Osteoblast (primary cell): ENCODE results near the gene MCC. TPM values are rescaled to one million over a fixed set of nuclear protein-coding genes. Genes with fewer than 3 reads are reported as not detected.
A peak's percentile ranks its signal among the peaks of the same experiment; 100 is the strongest.

Source experiments
- DNase-seq: peaks from one replicate; pipeline ENCODE4 v3.0.0; 2011; ENCODE audit warnings: low spot score, mixed read lengths; ENCODE audit not compliant: insufficient read length; ENCODE audit errors: missing footprints
- H2AFZ ChIP-seq: 2 replicates; pipeline ENCODE4 v1.6.0; 2011; ENCODE audit warnings: mild to moderate bottlenecking, low read length
- H3K27ac ChIP-seq: 2 replicates; pipeline ENCODE4 v1.5.1; 2011; ENCODE audit warnings: mild to moderate bottlenecking, low read depth, low read length, moderate library complexity
- H3K27me3 ChIP-seq: 2 replicates; pipeline ENCODE4 v1.6.0; 2012; ENCODE audit warnings: mild to moderate bottlenecking, control low read depth, inconsistent platforms, low read length, moderate library complexity; ENCODE audit not compliant: insufficient read depth
- H3K36me3 ChIP-seq: 2 replicates; pipeline ENCODE4 v1.5.1; 2011; ENCODE audit warnings: mild to moderate bottlenecking, low read length, control low read depth, moderate library complexity; ENCODE audit not compliant: insufficient read depth
- H3K4me1 ChIP-seq: 2 replicates; pipeline ENCODE4 v1.5.1; 2011; ENCODE audit warnings: mild to moderate bottlenecking, low read length, control low read depth, moderate library complexity; ENCODE audit not compliant: insufficient read depth
- H3K4me2 ChIP-seq: 2 replicates; pipeline ENCODE4 v1.6.0; 2011; ENCODE audit warnings: mild to moderate bottlenecking, low read length; ENCODE audit not compliant: insufficient read depth
- H3K4me3 ChIP-seq: fragments of 200-600 bp; sonication (generic); 3 replicates; pipeline ENCODE4 v1.5.1; 2012; ENCODE audit warnings: mild to moderate bottlenecking, low read length, inconsistent platforms; ENCODE audit not compliant: insufficient read depth
- H3K79me2 ChIP-seq: 2 replicates; pipeline ENCODE4 v1.6.0; 2012; ENCODE audit warnings: mild to moderate bottlenecking, low read length, control low read depth, inconsistent platforms; ENCODE audit not compliant: insufficient read depth
- H3K9me3 ChIP-seq: 2 replicates; pipeline ENCODE4 v1.5.1; 2011; ENCODE audit warnings: low read depth, low read length, control low read depth
- H4K20me1 ChIP-seq: 2 replicates; pipeline ENCODE4 v1.6.0; 2012; ENCODE audit warnings: mild to moderate bottlenecking, low read length, control low read depth; ENCODE audit not compliant: insufficient read depth
- CTCF ChIP-seq: IDR thresholded peaks from 2 replicates; pipeline ENCODE4 v1.5.1; 2011; ENCODE audit warnings: mild to moderate bottlenecking, low read depth, low read length, moderate library complexity; ENCODE audit errors: extremely low read depth
- total RNA-seq: library from RNA; depleted of rRNA; stranded (reverse); fragments of >200 nt; gene quantifications from 2 replicates; pipeline ENCODE4 v1.2.3, GENCODE V29; 2012

MCC gene
- total RNA-seq, 1 donor = 45.6 TPM

- no peaks in the 10 kb centered on the region for H3K36me3 ChIP-seq
- no peak overlapping the region for H3K27ac ChIP-seq
- no peak for TF ChIP-seq CTCF
- H3K79me2 ChIP-seq = no peaks in the 10 kb centered on the region
- DNase-seq = peak; percentile 43
- H4K20me1 ChIP-seq = no peaks in the 10 kb centered on the region
- peaks cover 14% of the 10 kb centered on the region for H3K4me1 ChIP-seq
- no peaks in the 10 kb centered on the region for H3K27me3 ChIP-seq
- H3K9me3 ChIP-seq = no peaks in the 10 kb centered on the region
- H3K4me2 ChIP-seq = no peak overlapping the region
- H2AFZ ChIP-seq = no peak overlapping the region
- H3K4me3 ChIP-seq = no peak overlapping the region
These were observed 269.2 kb downstream of the MCC start for GRCh38 chr5:113218906-113219517.

GRCh38 chr5:113218200-113218599 is 270.1 kb downstream of the MCC start:
- H2AFZ ChIP-seq = no peak overlapping the region
- H3K27me3 ChIP-seq = no peaks in the 10 kb centered on the region
- H3K4me1 ChIP-seq = peaks cover 9% of the 10 kb centered on the region
- no peaks in the 10 kb centered on the region for H4K20me1 ChIP-seq
- no peak overlapping the region for H3K4me2 ChIP-seq
- no peak overlapping the region for H3K4me3 ChIP-seq
- TF ChIP-seq CTCF = no peak
- H3K79me2 ChIP-seq = no peaks in the 10 kb centered on the region
- H3K27ac ChIP-seq = no peak overlapping the region
- DNase-seq = no peak
- no peaks in the 10 kb centered on the region for H3K9me3 ChIP-seq
- no peaks in the 10 kb centered on the region for H3K36me3 ChIP-seq

- Histone ChIP-seq H3K9me3 (no peaks in the 10 kb centered on the region), H3K4me3 (no peak overlapping the region), H3K27ac (no peak overlapping the region), H3K4me1 (peaks cover 9% of the 10 kb centered on the region), H4K20me1 (no peaks in the 10 kb centered on the region), H3K79me2 (no peaks in the 10 kb centered on the region), H3K36me3 (no peaks in the 10 kb centered on the region), H3K27me3 (no peaks in the 10 kb centered on the region), H2AFZ (no peak overlapping the region), H3K4me2 (no peak overlapping the region)
- DNase-seq = no peak
- TF ChIP-seq CTCF = no peak
These were observed 270.6 kb downstream of the MCC start for GRCh38 chr5:113217619-113218184.

GRCh38 chr5:113216545-113216944 is 271.7 kb downstream of the MCC start:
- Histone ChIP-seq H3K36me3 (no peaks in the 10 kb centered on the region), H3K79me2 (no peaks in the 10 kb centered on the region), H3K9me3 (no peaks in the 10 kb centered on the region), H3K4me3 (no peak overlapping the region), H4K20me1 (no peaks in the 10 kb centered on the region), H2AFZ (no peak overlapping the region), H3K4me2 (no peak overlapping the region), H3K27ac (no peak overlapping the region), H3K4me1 (peaks cover 6% of the 10 kb centered on the region), H3K27me3 (no peaks in the 10 kb centered on the region)
- TF ChIP-seq CTCF = no peak
- DNase-seq = no peak
